ENCODE measurements around the gene PCCA.
"Not testable (repeated sequence)": the region's sequence is repeated elsewhere in the genome, so short reads cannot be mapped to it uniquely, and the experiment has no call there.

PCCA gene

DNA sequence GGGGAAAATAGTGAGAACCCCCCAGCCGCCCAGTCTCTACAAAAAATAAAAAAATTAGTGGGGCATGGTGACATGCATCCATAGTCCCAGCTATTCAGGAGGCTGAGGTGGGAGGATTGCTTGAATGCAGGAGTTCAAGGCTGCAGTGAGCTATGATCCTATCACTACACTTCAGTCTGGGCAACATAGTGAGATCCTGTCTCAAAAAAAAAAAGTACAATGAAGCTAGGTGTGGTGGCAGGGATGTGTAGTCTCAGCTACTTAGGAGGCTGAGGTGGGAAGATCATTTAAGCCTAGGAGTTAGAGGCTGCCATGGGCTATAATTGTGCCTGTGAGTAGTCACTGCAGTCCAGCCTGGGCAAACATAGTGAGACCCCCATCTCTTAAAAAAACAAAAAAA, 8.9 kb downstream of the PCCA start:
- DNase-seq (ENCODE audit: low spot score): no peak
- FAIRE-seq: no peak

GRCh38 chr13:100098445-100099116, 9.7 kb downstream of the PCCA start:
- FAIRE-seq: no peak
- DNase-seq (ENCODE audit: low spot score): no peak

DNA sequence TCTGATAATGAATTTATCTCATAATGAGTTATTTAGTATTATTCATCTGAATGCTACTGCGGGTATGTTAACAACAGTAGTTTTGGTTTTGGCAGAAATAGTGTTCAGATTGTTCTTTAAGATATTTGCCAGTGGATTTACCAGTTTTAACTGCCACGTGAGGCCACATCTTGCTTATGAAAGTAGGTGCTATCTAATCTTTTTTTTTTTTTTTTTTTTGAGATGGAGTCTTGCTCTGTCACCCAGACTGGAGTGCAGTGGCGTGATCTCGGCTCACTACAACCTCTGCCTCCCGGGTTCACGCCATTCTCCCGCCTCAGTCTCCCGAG, 10.2 kb downstream of the PCCA start:
- DNase-seq (ENCODE audit: low spot score); FAIRE-seq: not testable (repeated sequence)

DNA sequence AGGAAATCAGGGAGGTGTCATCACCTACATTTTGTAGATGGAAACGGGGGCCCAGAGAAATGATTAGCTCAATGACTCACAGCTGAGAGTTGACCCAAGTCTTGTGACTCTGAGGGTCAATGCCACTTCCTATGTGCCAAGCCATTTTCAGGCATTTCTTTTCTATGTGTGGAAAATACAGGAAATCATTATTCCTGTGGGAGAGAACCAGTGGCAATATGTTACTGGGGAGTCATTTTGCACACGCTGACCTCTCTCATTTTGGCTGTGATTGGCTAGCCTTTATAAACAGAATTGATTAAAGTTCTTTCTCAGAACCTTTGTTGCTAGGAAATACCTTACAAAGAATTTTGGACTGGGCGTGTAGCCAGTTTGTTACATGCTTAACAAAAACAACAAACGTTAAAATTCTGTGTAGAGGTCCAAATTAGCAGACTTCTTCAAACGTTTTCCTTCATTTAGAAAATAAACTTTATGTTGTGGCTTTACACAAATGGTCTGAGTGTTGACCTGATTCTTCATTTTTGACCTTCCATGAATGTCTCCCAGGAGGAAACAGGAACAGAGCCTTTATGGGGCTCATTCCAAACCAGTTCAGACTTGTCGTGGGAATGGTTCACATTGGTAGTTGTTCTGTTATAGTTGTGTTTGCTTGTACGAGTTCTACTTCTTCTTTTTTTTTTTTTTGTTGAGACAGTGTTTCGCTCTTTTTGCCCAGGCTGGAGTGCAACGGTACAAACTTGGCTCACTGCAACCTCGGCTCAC, 11.4 kb downstream of the PCCA start:
- peak; percentile 78 for DNase-seq (ENCODE audit: low spot score)
- peak; percentile 93 for FAIRE-seq

DNA sequence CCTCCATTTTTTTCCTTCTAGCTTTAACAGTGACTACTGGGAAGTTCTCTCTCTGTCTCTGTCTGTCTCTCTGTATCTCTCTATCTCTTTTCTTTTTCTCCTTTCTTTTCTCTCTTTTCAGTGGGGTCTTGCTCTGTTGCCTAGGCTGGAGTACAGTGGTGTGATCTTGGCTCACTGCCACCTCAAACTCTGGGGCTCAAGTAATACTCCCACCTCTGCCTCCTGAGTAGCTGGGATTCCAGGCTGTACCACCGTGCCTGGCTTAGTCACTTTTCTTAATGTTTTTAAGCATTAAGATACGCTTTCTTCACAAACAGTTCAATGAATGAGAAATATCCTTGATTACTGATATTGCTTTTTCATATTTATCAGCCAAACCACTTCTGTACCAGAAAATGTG, 13.1 kb downstream of the PCCA start:
- DNase-seq (ENCODE audit: low spot score): no peak
- FAIRE-seq: no peak

DNA sequence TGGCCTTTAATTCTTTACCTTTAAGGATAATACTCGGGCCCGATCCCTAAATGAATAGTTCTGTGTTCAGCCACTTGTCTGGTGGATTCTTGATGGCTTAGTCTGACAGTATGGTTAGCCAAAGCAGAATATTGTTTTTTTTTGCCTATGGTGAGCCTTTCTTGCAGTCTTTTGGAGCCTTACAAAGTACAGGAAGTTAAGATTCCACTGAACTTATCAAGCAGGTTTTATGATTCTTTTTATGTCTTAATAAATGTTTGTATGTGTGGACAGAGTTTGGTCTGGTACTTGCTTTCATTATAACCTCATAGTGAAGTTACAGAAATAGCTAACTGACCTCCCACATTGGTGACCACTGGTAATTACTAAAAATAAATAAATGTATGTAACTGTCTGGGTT, 17.1 kb downstream of the PCCA start:
- DNase-seq (ENCODE audit: low spot score) (no peak), FAIRE-seq (no peak)

- FAIRE-seq (no peak), DNase-seq (ENCODE audit: low spot score) (no peak)
These were observed 17.8 kb downstream of the PCCA start for GRCh38 chr13:100106705-100107104.

GRCh38 chr13:100108913-100109507, 20.1 kb downstream of the PCCA start:
- no peak for FAIRE-seq
- no peak for DNase-seq (ENCODE audit: low spot score)

DNA sequence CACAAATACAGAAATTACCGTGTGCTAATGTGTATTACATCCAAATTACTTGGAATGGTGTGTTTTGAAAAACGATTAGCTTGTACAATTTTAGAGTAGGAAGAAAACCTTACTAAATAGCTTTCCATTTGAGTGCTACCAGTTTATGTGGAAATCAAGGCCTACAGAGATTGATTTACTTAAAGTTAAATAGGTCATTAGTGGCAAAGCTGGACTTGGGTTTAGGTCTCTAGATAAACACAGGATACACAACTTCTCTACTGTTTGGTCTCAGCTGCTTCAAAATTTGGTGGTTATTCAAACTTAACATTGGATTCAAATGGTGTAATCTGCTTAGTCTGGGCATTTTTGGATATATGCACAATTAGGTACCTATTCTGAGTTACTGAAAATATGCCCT, 21.4 kb downstream of the PCCA start:
- FAIRE-seq (no peak), DNase-seq (ENCODE audit: low spot score) (no peak)

GRCh38 chr13:100112186-100112838, 23.4 kb downstream of the PCCA start:
- FAIRE-seq (no peak), DNase-seq (ENCODE audit: low spot score) (no peak)

DNA sequence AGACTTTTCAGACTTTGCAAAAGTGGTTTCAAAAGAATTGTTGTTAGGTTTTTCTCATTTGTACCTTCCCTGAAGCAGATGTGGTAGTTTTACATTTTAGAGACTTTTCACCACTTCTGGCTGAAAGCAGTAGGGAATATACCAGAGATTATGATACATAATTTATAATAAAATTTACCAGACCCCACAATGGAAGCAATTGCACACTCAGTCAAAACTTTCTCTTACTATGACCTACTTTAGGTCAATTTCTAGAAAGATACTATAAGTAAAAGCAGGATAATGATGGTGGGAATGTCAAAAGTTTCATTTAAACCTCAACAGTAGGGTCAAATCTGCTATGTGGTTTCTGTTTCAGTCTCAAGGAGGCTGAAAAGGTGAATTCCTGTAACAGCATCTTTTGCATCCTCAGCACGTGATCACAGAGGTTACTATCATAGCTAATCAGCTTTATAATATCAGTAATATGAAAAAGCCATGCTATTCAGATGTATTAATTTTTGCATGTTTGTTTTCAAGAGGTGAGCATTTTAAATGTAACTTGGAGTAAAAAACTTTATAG, 26.9 kb downstream of the PCCA start:
- FAIRE-seq (no peak), DNase-seq (ENCODE audit: low spot score) (no peak)

DNA sequence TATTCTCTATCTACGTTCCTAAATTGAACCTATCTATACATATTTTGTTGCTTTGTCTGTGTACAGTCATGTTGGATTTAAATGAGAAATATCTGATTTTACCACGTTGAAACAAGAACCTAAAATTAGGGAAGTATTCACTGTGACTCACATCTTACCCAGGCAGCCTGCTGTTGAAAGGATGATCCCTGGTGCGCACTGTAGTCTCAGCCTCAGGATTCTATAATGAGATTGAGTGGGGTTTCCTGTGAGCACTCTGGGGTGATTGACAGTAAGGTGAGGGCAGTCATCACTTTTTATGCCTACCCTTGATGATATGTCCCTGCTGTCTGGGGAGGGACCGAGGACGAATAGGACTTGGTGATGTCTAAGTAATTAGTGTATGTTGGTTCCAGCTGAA, 35.4 kb downstream of the PCCA start:
- no peak for FAIRE-seq
- no peak for DNase-seq (ENCODE audit: low spot score)

DNA sequence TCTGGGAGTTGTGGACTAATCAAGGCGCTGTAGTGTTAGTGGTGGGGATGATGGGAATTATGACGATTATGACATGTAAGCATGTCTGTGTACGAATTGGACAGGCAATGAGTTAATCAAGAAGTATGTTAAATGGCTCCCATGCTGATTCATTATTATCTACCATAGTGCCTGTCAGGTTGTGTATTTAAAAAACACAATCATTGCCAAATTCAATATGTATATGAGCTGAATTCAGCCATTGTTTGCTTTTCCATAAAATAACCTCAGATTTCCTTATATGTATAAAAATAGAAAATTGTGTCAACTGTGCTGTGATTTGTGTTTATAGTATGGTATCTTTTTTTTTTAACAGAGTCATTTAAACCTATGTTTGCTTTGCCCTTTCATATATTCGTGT, 37.1 kb downstream of the PCCA start:
- no peak for DNase-seq (ENCODE audit: low spot score)
- no peak for FAIRE-seq

- FAIRE-seq (no peak), DNase-seq (ENCODE audit: low spot score) (peak; percentile 36)
These were observed 39.5 kb downstream of the PCCA start for GRCh38 chr13:100128373-100128772.

GRCh38 chr13:100128838-100129237, 39.9 kb downstream of the PCCA start:
- FAIRE-seq (no peak), DNase-seq (ENCODE audit: low spot score) (no peak)

- FAIRE-seq (no peak), DNase-seq (ENCODE audit: low spot score) (no peak)
These were observed 40.7 kb downstream of the PCCA start for GRCh38 chr13:100129605-100130004.

DNA sequence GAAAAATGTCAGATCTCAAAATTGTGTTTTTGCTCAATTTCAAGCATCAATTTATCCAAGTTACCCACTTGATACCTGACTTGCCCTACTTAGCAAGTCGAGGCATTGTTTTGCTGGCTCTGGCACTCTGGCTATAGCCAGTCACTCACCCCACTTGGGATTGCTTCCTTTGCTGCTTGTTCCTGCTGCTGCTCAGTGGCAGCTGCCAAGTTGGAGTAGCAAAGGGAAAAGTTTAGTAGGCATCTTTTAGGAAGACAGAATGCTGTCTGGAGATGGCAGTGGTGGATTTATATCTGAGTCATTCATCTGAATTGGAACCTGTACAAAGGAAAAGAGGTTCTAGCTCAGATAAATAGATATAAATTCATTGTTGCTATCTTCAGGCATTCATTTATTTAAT, 41.2 kb downstream of the PCCA start:
- DNase-seq (ENCODE audit: low spot score): no peak
- no peak for FAIRE-seq

GRCh38 chr13:100130930-100131511, 42.1 kb downstream of the PCCA start:
- FAIRE-seq (no peak), DNase-seq (ENCODE audit: low spot score) (no peak)

DNA sequence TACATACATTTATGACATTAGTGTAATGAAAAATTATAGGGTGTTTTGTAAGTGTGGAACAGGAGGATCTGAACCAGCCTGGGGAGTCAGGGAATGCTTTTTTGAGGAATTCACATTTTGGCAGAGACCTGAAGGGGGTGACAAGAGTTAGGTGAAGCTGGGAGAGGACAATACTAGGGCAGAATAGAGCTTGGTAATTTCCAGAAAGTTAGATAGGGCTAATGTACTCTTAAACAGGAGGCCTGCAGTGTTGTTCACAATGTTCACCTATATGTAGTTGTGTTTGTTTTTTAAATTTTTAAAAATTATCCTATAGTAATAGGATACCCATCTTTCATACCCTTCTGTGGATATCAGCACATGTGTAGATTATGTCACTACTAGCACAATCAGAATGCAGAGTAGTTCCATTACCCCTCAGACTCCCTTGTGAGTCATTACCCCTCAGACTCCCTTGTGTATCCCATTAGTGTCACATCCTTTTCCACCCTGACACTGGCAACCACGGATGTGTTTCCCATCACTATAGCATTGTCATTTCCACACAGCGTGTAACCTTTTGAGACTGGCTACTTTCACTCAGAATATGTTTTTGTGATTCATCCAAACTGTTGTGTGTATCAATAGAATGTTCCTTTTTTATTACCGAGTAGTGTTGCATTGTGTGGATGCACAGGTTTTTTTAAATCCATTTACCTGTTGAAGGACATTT, 43.1 kb downstream of the PCCA start:
- DNase-seq (ENCODE audit: low spot score) (peak; percentile 90), FAIRE-seq (peak; percentile 95)

- peak; percentile 5 for DNase-seq (ENCODE audit: low spot score)
- FAIRE-seq: no peak
These were observed 50.1 kb downstream of the PCCA start for GRCh38 chr13:100138859-100139491.

GRCh38 chr13:100139817-100140216, 50.9 kb downstream of the PCCA start:
- DNase-seq (ENCODE audit: low spot score): no peak
- FAIRE-seq: no peak

All from RCC 7860 (cell line).